GM12878 (cell line): ENCODE data around the gene KBTBD13. TPM values are rescaled to one million over a fixed set of nuclear protein-coding genes. Genes with fewer than 3 reads are reported as not detected.

ENCODE experiments used
- ATAC-seq: fragments of 200-7000 bp; cut with Tn5 transposase; 3 replicates; pipeline ENCODE4 v1.9.1; 2020; ENCODE audit warnings: mild to moderate bottlenecking, moderate library complexity
- BruUV-seq: library from RNA; stranded (reverse); fragments of 400-500 nt; replicated peaks from 2 replicates; lab custom pipeline; 2021; lab: Mats Ljungman, UMichigan
- CTCF ChIA-PET: fragments of 300-600 bp; sonication (Branson Sonifier 250); formaldehyde crosslinking; extraction: SDS; loops from one replicate; lab custom pipeline; 2021; ENCODE audit warnings: inconsistent platforms; lab: Yijun Ruan, JAX
- POLR2A ChIA-PET: fragments of 350-600 bp; formaldehyde crosslinking; extraction: SDS; loops from one replicate; lab custom pipeline; 2021; ENCODE audit warnings: inconsistent platforms; lab: Charles Lee
- RAD21 ChIA-PET: fragments of 300-600 bp; sonication (Branson Sonifier 250); formaldehyde crosslinking; loops from one replicate; lab custom pipeline; 2023; ENCODE audit warnings: antibody characterized with exemption; ENCODE audit not compliant: unreplicated experiment; lab: Charles Lee
- SMC1A ChIA-PET: fragments of 300-600 bp; sonication (Branson Sonifier 250); formaldehyde crosslinking; loops from one replicate; lab custom pipeline; 2023; ENCODE audit not compliant: unreplicated experiment, uncharacterized antibody; lab: Charles Lee
- DNase-seq: peaks from one replicate; pipeline ENCODE4 v3.0.0-alpha.2; 2011; ENCODE audit warnings: low read depth, low spot score
- FAIRE-seq: peaks from 3 replicates; lab custom pipeline; 2011; peaks lifted over from hg19 to GRCh38; lab: Jason Lieb, UNC
- H2AFZ ChIP-seq: 2 replicates; pipeline ENCODE4 v1.6.0; 2011; ENCODE audit warnings: low read depth, low read length, control low read depth; ENCODE audit not compliant: control insufficient read depth
- H3K27ac ChIP-seq: 2 replicates; pipeline ENCODE4 v1.5.1; 2011; ENCODE audit warnings: control low read depth; ENCODE audit not compliant: control insufficient read depth, insufficient read depth
- H3K27me3 ChIP-seq, 2 experiments: replicated peaks in 1 of 2; 2 replicates each; pipeline versions ENCODE4 v1.6.0 to v1.6.1; 2011; ENCODE audit warnings: low read length in 1 of 2; ENCODE audit not compliant: control insufficient read depth in 2 of 2, insufficient read depth in 2 of 2
- H3K36me3 ChIP-seq, 2 experiments: 2 replicates each; pipeline ENCODE4 v1.5.1; 2011; ENCODE audit warnings: low read length in 1 of 2; ENCODE audit not compliant: control insufficient read depth in 2 of 2, insufficient read depth in 2 of 2
- H3K4me1 ChIP-seq: 2 replicates; pipeline ENCODE4 v1.6.1; 2011; ENCODE audit warnings: mild to moderate bottlenecking, low read length, moderate library complexity, mixed read lengths; ENCODE audit not compliant: control insufficient read depth, insufficient read depth
- H3K4me2 ChIP-seq: 2 replicates; pipeline ENCODE4 v1.6.0; 2011; ENCODE audit warnings: control low read depth; ENCODE audit not compliant: control insufficient read depth, insufficient read depth
- H3K4me3 ChIP-seq: fragments of 200-600 bp; sonication (generic); 2 replicates; pipeline ENCODE4 v1.5.1; 2016
- H3K79me2 ChIP-seq: 2 replicates; pipeline ENCODE4 v1.6.0; 2011; ENCODE audit warnings: low read length; ENCODE audit not compliant: control insufficient read depth, insufficient read depth
- H3K9ac ChIP-seq: 2 replicates; pipeline ENCODE4 v1.8.0; 2011; ENCODE audit warnings: low read length, control low read depth, mixed read lengths; ENCODE audit not compliant: control insufficient read depth, insufficient read depth
- H3K9me3 ChIP-seq: replicated peaks from 3 replicates; pipeline ENCODE4 v1.5.1; 2011; ENCODE audit warnings: mild to moderate bottlenecking, low read length; ENCODE audit not compliant: control insufficient read depth, insufficient read depth
- H4K20me1 ChIP-seq: 2 replicates; pipeline ENCODE4 v1.6.0; 2011; ENCODE audit not compliant: control insufficient read depth, insufficient read depth
- CBX5 ChIP-seq: sonication (generic); IDR thresholded peaks from 2 replicates; pipeline ENCODE4 v1.6.1; 2016; ENCODE audit warnings: low read depth, moderate library complexity, mild to moderate bottlenecking, inconsistent platforms
- ESRRA ChIP-seq: IDR thresholded peaks from 2 replicates; pipeline ENCODE4 v1.6.1; 2012; ENCODE audit warnings: mild to moderate bottlenecking, low read length, improper control_type of control experiment
- GABPA ChIP-seq: IDR thresholded peaks from 2 replicates; pipeline ENCODE4 v1.6.1; 2014; ENCODE audit warnings: antibody characterized with exemption, low read depth, mild to moderate bottlenecking, inconsistent platforms
- GATAD2B ChIP-seq: fragments of 450-650 bp; conservative IDR thresholded peaks from 2 replicates; pipeline ENCODE4 v1.6.1; 2017; ENCODE audit warnings: low read depth, mild to moderate bottlenecking, moderate library complexity
- NBN ChIP-seq: fragments of 450-650 bp; IDR thresholded peaks from 2 replicates; pipeline ENCODE4 v1.6.1; 2016
- NFYB ChIP-seq: IDR thresholded peaks from 2 replicates; pipeline ENCODE4 v1.6.1; 2011; ENCODE audit warnings: low read depth, mild to moderate bottlenecking, low read length, improper control_type of control experiment, moderate library complexity; ENCODE audit not compliant: insufficient read depth
- NRF1 ChIP-seq: conservative IDR thresholded peaks from 2 replicates; pipeline ENCODE4 v1.6.1; 2011; ENCODE audit warnings: mild to moderate bottlenecking, low read depth, low read length, improper control_type of control experiment
- POLR2A ChIP-seq: IDR thresholded peaks from 2 replicates; pipeline ENCODE4 v1.6.1; 2011; ENCODE audit warnings: low read depth, mild to moderate bottlenecking, low read length
- SMAD5 ChIP-seq: IDR thresholded peaks from 2 replicates; pipeline ENCODE4 v1.6.1; 2016; ENCODE audit warnings: antibody characterized with exemption, low read depth
- SP1 ChIP-seq: IDR thresholded peaks from one replicate; pipeline ENCODE4 v1.6.1; 2011; ENCODE audit warnings: low read depth, low read length
- SPI1 ChIP-seq: IDR thresholded peaks from 2 replicates; pipeline ENCODE4 v1.6.1; 2011; ENCODE audit warnings: low read depth, mild to moderate bottlenecking, low read length, moderate library complexity, borderline replicate concordance; ENCODE audit not compliant: insufficient read depth
- TARDBP ChIP-seq: IDR thresholded peaks from 2 replicates; pipeline ENCODE4 v1.6.1; 2016; ENCODE audit warnings: borderline replicate concordance
- ZNF622 ChIP-seq: fragments of 450-650 bp; IDR thresholded peaks from 2 replicates; pipeline ENCODE4 v1.6.1; 2017; ENCODE audit warnings: mild to moderate bottlenecking, inconsistent platforms
- WGBS: methylation state at CpG from one replicate; pipeline ENCODE4 v1.1.6; 2016; ENCODE audit warnings: low lambda C conversion rate; ENCODE audit not compliant: insufficient replicate concordance, insufficient coverage; ENCODE audit errors: missing lambda C conversion rate; 5-methylcytosine and 5-hydroxymethylcytosine counted together
- in situ Hi-C: fragments of 300-500 bp; cut with MboI; formaldehyde crosslinking; loops from 9 replicates; pipeline ENCODE4 v1.14.3; 2018; ENCODE audit warnings: mixed read lengths
- intact Hi-C: fragments of 100-400 bp; cut with micrococcal nuclease; formaldehyde crosslinking; loops from one replicate; pipeline ENCODE4 v1.14.2; 2022; ENCODE audit not compliant: unreplicated experiment
- polyA plus RNA-seq, 11 experiments: library from polyadenylated mRNA; depleted of rRNA in 4 of 11; unstranded in 6 of 11; stranded (reverse) in 5 of 11; fragments of >200 nt; fragmentation: Nextera tagmentation in 4 of 11; fragmentation: Illumina TruSeq in 1 of 11; extraction: Ambion mirVana in 4 of 11; extraction: Trizol in 1 of 11; gene quantifications; 1 replicate in 1 of 11; 2 replicates in 10 of 11; pipeline versions ENCODE4 v1.2.1 to v1.2.3, GENCODE V29; 2011 to 2016; ENCODE audit warnings: inconsistent platforms in 2 of 11, missing spikeins in 2 of 11, low read depth in 1 of 11
- total RNA-seq, 4 experiments: library from RNA; depleted of rRNA in 3 of 4; stranded (reverse); fragments of >200 nt in 3 of 4; fragmentation: Illumina TruSeq in 1 of 4; extraction: Trizol in 1 of 4; gene quantifications; 2 replicates each; pipeline versions ENCODE4 v1.2.1 to v1.2.3, GENCODE V29; 2013 to 2021
- TF ChIP-seq, protein P1 (sequence below): IDR thresholded peaks from 2 replicates; pipeline ENCODE4 v1.6.1; 2011; ENCODE audit warnings: mild to moderate bottlenecking, low read depth, low read length, moderate library complexity; ENCODE audit not compliant: insufficient replicate concordance
- TF ChIP-seq, protein P2 (sequence below): IDR thresholded peaks from 2 replicates; pipeline ENCODE4 v1.6.1; 2012; ENCODE audit warnings: low read depth, low read length, improper control_type of control experiment
- TF ChIP-seq, protein P3 (sequence below): fragments of 450-650 bp; IDR thresholded peaks from 2 replicates; pipeline ENCODE4 v1.6.1; 2017; ENCODE audit warnings: borderline replicate concordance

KBTBD13 gene
- total and polyA plus RNA-seq, 10 of the 15 experiments (the other 5 are each of a cell fraction or from before 2014, with no cell fraction given) = 0.06 TPM; not detected in 9

DNA sequence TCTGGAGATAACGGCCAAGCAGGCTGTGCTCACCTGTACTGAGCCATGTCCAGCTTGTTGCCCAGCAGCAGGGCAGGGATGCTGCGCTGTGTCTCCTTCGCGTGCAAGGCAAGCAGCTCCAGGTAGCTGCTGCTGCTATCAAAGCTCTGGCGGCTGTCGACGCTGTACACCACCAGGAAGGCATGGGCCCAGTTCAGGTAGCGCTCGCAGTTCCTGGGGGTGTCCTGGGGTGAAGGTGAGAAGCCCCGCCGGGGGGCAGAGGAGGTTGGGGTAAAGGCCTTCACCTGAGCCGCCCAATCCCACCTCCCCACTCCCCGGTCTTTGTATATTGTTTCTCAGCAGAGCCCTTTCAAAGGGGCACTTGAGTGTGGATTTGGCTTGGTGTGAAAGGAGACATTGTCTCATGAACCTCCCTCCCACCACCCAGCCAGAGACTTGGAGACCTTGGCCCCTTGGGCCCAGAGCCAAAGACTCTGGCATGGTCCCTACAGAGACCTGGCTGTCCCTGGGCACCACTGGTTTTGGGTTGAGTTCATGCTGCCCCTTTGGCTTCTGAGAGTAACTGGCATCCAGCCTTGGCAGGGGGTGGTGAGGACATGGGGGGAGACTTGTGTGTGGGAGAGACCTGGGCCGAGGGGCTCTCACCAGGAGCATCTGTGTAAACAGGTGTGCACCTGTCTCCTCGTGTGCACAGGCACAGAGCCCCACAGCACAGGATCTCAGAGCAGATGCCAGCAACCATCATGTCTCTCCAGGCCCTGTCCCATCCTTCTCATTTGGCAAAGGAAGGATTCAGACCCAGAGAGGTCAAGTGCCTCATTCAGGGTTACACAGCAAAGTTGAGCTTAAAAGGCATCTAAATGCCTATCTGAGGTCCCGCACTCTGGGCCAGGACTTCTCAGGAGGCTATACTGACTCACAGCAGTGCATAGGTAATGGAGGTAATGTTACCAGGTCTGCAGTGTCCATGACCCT, 17.9 kb upstream of the KBTBD13 start:
- Histone ChIP-seq H3K27ac (no peak overlapping the region), H3K36me3 (no peaks in the 10 kb centered on the region), H3K4me2 (no peak overlapping the region), H3K9me3 (no peaks in the 10 kb centered on the region), H3K4me1 (no peaks in the 10 kb centered on the region), H2AFZ (no peak overlapping the region), H4K20me1 (no peaks in the 10 kb centered on the region), H3K79me2 (no peaks in the 10 kb centered on the region), H3K4me3 (no peak overlapping the region), H3K9ac (no peak overlapping the region), H3K27me3 (no peaks in the 10 kb centered on the region)
- FAIRE-seq (no peak), ATAC-seq (no peak), DNase-seq (no peak)
- ChIA-PET POLR2A (no interaction called here), CTCF (interaction anchor here (0.9 kb wide), 1 partner anchor 25 kb away, joined by 3 read pairs; no protein-coding TSS in a partner anchor), SMC1A (no interaction called here), RAD21 (no interaction called here)
- intact Hi-C loops = no loop called here
- WGBS = 57% methylated on average over 16 of the region's 16 CpGs
- TF ChIP-seq SPI1 (no peak), GATAD2B (no peak), NFYB (no peak), POLR2A (no peak), GABPA (no peak), SP1 (no peak), TARDBP (no peak), ZNF622 (no peak), ESRRA (no peak), NBN (no peak), CBX5 (no peak), NRF1 (no peak), SMAD5 (no peak)
- TF ChIP-seq, protein P1, sequence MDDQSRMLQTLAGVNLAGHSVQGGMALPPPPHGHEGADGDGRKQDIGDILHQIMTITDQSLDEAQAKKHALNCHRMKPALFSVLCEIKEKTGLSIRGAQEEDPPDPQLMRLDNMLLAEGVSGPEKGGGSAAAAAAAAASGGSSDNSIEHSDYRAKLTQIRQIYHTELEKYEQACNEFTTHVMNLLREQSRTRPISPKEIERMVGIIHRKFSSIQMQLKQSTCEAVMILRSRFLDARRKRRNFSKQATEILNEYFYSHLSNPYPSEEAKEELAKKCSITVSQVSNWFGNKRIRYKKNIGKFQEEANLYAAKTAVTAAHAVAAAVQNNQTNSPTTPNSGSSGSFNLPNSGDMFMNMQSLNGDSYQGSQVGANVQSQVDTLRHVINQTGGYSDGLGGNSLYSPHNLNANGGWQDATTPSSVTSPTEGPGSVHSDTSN = no peak
- TF ChIP-seq, protein P2, sequence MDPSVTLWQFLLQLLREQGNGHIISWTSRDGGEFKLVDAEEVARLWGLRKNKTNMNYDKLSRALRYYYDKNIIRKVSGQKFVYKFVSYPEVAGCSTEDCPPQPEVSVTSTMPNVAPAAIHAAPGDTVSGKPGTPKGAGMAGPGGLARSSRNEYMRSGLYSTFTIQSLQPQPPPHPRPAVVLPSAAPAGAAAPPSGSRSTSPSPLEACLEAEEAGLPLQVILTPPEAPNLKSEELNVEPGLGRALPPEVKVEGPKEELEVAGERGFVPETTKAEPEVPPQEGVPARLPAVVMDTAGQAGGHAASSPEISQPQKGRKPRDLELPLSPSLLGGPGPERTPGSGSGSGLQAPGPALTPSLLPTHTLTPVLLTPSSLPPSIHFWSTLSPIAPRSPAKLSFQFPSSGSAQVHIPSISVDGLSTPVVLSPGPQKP = no peak
- TF ChIP-seq, protein P3, sequence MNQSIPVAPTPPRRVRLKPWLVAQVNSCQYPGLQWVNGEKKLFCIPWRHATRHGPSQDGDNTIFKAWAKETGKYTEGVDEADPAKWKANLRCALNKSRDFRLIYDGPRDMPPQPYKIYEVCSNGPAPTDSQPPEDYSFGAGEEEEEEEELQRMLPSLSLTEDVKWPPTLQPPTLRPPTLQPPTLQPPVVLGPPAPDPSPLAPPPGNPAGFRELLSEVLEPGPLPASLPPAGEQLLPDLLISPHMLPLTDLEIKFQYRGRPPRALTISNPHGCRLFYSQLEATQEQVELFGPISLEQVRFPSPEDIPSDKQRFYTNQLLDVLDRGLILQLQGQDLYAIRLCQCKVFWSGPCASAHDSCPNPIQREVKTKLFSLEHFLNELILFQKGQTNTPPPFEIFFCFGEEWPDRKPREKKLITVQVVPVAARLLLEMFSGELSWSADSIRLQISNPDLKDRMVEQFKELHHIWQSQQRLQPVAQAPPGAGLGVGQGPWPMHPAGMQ = no peak
- BruUV-seq = no TSS peak
- in situ Hi-C loops = no loop called here
